CD4-positive, alpha-beta T cell treated with Interleukin-1 beta for 1 hour (primary cell): ENCODE measurements around the gene COL27A1.

Experiments
- DNase-seq, 2 donors: peaks; one replicate each; pipeline ENCODE4 v3.0.0-alpha.2; 2020 to 2022

The COL27A1 gene

GRCh38 chr9:114289571-114290481 lies 134.5 kb downstream of the COL27A1 start:
- DNase-seq: no peak

- DNase-seq: no peak
Observed at GRCh38 chr9:114290561-114290986, 135.2 kb downstream of the COL27A1 start.

GRCh38 chr9:114291064-114291474 lies 135.7 kb downstream of the COL27A1 start:
- DNase-seq: peak; percentile 45 to 61

GRCh38 chr9:114291886-114292590 lies 136.7 kb downstream of the COL27A1 start:
- no peak for DNase-seq

GRCh38 chr9:114294664-114295063 lies 139.3 kb downstream of the COL27A1 start:
- no peak for DNase-seq

- DNase-seq: no peak
Observed at GRCh38 chr9:114296338-114296737, 141.0 kb downstream of the COL27A1 start.

- DNase-seq: no peak
Observed at GRCh38 chr9:114299286-114300152, 144.2 kb downstream of the COL27A1 start.

GRCh38 chr9:114300153-114300845 lies 145.0 kb downstream of the COL27A1 start:
- no peak for DNase-seq

- no peak for DNase-seq
Observed at GRCh38 chr9:114300846-114301797, 145.8 kb downstream of the COL27A1 start.

GRCh38 chr9:114301798-114302565 lies 146.6 kb downstream of the COL27A1 start:
- DNase-seq: no peak

GRCh38 chr9:114302727-114303126 lies 147.4 kb downstream of the COL27A1 start:
- no peak for DNase-seq

GRCh38 chr9:114303571-114303970 lies 148.2 kb downstream of the COL27A1 start:
- DNase-seq: no peak

GRCh38 chr9:114303977-114304376 lies 148.6 kb downstream of the COL27A1 start:
- no peak for DNase-seq

GRCh38 chr9:114304416-114305188 lies 149.3 kb downstream of the COL27A1 start:
- no peak for DNase-seq

GRCh38 chr9:114307899-114308267 lies 152.5 kb downstream of the COL27A1 start:
- DNase-seq: no peak

GRCh38 chr9:114308361-114308950 lies 153.1 kb downstream of the COL27A1 start:
- no peak for DNase-seq

- DNase-seq: no peak
Observed at GRCh38 chr9:114309096-114309495, 153.8 kb downstream of the COL27A1 start.

GRCh38 chr9:114310471-114311450 lies 155.4 kb downstream of the COL27A1 start:
- no peak for DNase-seq
